ENCODE data around the gene GPX5. TPM values are rescaled to one million over a fixed set of nuclear protein-coding genes. Genes with fewer than 3 reads are reported as not detected.

Gene GPX5
- total RNA-seq, 1 donor from 2014 or later = not detected

- TF ChIP-seq CTCF (IDR thresholded peaks at IDR 0.05; ENCODE audit: partially characterized antibody, unreplicated experiment) = no peak
- DNase-seq = no peak
- peaks cover 1% of the 10 kb centered on the region for H3K27me3 Mint-ChIP-seq (ENCODE audit: unreplicated experiment)
- H3K27ac Mint-ChIP-seq (ENCODE audit: unreplicated experiment) = no peak overlapping the region
- H3K36me3 Mint-ChIP-seq (ENCODE audit: unreplicated experiment) = no peaks in the 10 kb centered on the region
- no peak overlapping the region for H3K4me3 Mint-ChIP-seq (ENCODE audit: unreplicated experiment)
- H3K4me1 Mint-ChIP-seq (ENCODE audit: low read depth, unreplicated experiment) = peaks cover 5% of the 10 kb centered on the region
- peaks cover 9% of the 10 kb centered on the region for H3K9me3 Mint-ChIP-seq (ENCODE audit: unreplicated experiment)
These were observed 38.5 kb upstream of the GPX5 start for GRCh38 chr6:28486988-28487742.

GRCh38 chr6:28488916-28489365 is 36.7 kb upstream of the GPX5 start:
- no peak for DNase-seq
- H3K9me3 Mint-ChIP-seq (ENCODE audit: unreplicated experiment) = peaks cover 9% of the 10 kb centered on the region
- TF ChIP-seq CTCF (IDR thresholded peaks at IDR 0.05; ENCODE audit: partially characterized antibody, unreplicated experiment) = no peak
- H3K27ac Mint-ChIP-seq (ENCODE audit: unreplicated experiment) = no peak overlapping the region
- peaks cover 5% of the 10 kb centered on the region for H3K4me1 Mint-ChIP-seq (ENCODE audit: low read depth, unreplicated experiment)
- H3K4me3 Mint-ChIP-seq (ENCODE audit: unreplicated experiment) = peak overlapping the region; percentile 72
- H3K27me3 Mint-ChIP-seq (ENCODE audit: unreplicated experiment) = no peaks in the 10 kb centered on the region
- no peaks in the 10 kb centered on the region for H3K36me3 Mint-ChIP-seq (ENCODE audit: unreplicated experiment)

- no peak for TF ChIP-seq CTCF (IDR thresholded peaks at IDR 0.05; ENCODE audit: partially characterized antibody, unreplicated experiment)
- H3K27me3 Mint-ChIP-seq (ENCODE audit: unreplicated experiment) = no peaks in the 10 kb centered on the region
- no peak overlapping the region for H3K27ac Mint-ChIP-seq (ENCODE audit: unreplicated experiment)
- peak overlapping the region; percentile 72 for H3K4me3 Mint-ChIP-seq (ENCODE audit: unreplicated experiment)
- no peaks in the 10 kb centered on the region for H3K36me3 Mint-ChIP-seq (ENCODE audit: unreplicated experiment)
- H3K4me1 Mint-ChIP-seq (ENCODE audit: low read depth, unreplicated experiment) = peaks cover 5% of the 10 kb centered on the region
- peaks cover 9% of the 10 kb centered on the region for H3K9me3 Mint-ChIP-seq (ENCODE audit: unreplicated experiment)
- no peak for DNase-seq
These were observed 36.1 kb upstream of the GPX5 start for GRCh38 chr6:28489366-28490204.

GRCh38 chr6:28490205-28490890 is 35.3 kb upstream of the GPX5 start:
- H3K36me3 Mint-ChIP-seq (ENCODE audit: unreplicated experiment) = no peaks in the 10 kb centered on the region
- H3K27me3 Mint-ChIP-seq (ENCODE audit: unreplicated experiment) = no peaks in the 10 kb centered on the region
- H3K27ac Mint-ChIP-seq (ENCODE audit: unreplicated experiment) = no peak overlapping the region
- H3K4me1 Mint-ChIP-seq (ENCODE audit: low read depth, unreplicated experiment) = peaks cover 5% of the 10 kb centered on the region
- peak overlapping the region; percentile 59 for H3K4me3 Mint-ChIP-seq (ENCODE audit: unreplicated experiment)
- TF ChIP-seq CTCF (IDR thresholded peaks at IDR 0.05; ENCODE audit: partially characterized antibody, unreplicated experiment) = no peak
- no peak for DNase-seq
- H3K9me3 Mint-ChIP-seq (ENCODE audit: unreplicated experiment) = peaks cover 9% of the 10 kb centered on the region
